Coronary artery (tissue), 2 donors: ENCODE measurements around the gene LRSAM1.

Experiments used
- DNase-seq: peaks from one replicate; pipeline ENCODE4 v3.0.0-alpha.2; 2017; ENCODE audit warnings: low spot score
- H3K27ac ChIP-seq, 2 donors: fragments of 200-600 bp; sonication (generic); one replicate each; pipeline ENCODE4 v1.5.1; 2016 to 2019
- H3K4me3 ChIP-seq: fragments of 200-600 bp; sonication (generic); 2 replicates; pipeline ENCODE4 v1.5.1; 2016; ENCODE audit warnings: mild to moderate bottlenecking, moderate library complexity
- TF ChIP-seq, protein P1 (sequence below): fragments of 200-600 bp; sonication (generic); IDR thresholded peaks from one replicate; pipeline ENCODE4 v1.5.1; 2019; ENCODE audit warnings: antibody characterized with exemption

The LRSAM1 gene

DNA sequence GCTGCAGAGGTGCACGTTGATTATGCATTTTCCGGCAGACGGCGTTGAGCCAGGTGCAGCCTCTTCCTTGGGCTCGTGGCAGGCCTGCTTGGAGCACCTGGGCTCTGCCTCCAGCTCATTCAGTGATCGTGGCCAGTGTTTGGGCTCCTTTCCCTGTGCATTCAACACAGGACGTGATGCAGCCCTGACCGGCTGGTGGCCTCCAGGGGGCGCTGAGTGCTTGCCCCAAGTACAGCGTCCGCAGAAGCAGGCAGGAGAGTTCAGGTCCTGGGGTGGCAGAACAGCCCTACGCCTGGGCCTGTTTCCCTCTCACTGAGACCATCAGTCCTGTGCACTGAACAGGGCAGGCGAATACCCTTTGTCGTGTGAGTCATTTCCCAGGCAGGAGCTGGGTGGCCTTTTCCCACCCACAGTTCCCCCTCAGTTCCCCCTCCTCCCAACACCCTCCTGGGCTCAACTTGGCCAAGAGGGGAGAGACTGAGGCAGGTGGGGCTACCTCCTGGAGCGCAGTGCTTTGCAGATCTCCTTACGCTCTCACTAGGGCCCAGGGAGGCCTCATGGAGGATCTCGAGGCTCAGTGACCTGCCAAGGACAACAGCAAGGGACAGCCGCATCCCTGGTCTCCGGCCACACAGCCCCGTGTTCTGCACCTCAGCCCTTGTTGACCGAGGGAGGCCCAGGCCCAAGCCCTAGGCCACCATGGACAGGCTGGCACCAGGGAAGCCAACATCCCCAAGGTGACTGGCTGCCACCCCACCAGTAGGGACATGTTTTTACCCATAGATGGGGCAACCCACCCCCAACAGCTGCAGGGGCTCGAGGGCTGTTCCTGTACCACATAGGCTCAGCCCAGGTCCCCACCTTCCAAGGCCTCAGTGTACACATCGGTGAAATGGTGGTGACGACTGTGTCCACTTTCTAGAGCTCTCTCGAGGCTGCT, 52.9 kb downstream of the LRSAM1 start:
- TF ChIP-seq, protein P1, sequence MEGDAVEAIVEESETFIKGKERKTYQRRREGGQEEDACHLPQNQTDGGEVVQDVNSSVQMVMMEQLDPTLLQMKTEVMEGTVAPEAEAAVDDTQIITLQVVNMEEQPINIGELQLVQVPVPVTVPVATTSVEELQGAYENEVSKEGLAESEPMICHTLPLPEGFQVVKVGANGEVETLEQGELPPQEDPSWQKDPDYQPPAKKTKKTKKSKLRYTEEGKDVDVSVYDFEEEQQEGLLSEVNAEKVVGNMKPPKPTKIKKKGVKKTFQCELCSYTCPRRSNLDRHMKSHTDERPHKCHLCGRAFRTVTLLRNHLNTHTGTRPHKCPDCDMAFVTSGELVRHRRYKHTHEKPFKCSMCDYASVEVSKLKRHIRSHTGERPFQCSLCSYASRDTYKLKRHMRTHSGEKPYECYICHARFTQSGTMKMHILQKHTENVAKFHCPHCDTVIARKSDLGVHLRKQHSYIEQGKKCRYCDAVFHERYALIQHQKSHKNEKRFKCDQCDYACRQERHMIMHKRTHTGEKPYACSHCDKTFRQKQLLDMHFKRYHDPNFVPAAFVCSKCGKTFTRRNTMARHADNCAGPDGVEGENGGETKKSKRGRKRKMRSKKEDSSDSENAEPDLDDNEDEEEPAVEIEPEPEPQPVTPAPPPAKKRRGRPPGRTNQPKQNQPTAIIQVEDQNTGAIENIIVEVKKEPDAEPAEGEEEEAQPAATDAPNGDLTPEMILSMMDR: peak; percentile 88
- DNase-seq: no peak
- no peak overlapping the region for H3K4me3 ChIP-seq
- H3K27ac ChIP-seq: peak overlapping the region in 1 of 2 donors; percentile 72

DNA sequence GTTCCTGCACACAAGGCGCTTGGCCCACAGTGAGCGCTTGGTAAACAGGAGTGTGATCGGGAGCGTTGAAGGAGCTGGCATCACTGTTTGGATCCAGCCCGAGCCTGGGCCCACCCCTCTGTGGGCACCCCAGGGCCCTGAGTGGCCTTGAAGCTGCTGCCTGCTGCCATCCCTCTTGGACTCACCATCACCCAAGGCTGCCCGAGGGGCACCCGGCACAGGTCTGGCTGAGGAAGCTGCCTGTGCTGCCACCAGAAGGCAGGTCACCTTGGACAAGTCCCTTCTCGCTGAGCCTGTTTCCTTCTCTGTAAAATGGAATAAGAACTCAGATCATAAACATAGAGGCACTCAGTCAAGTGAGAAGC, 53.6 kb downstream of the LRSAM1 start:
- no peak for DNase-seq
- Histone ChIP-seq H3K27ac (peak overlapping the region in 1 of 2 donors; percentile 72), H3K4me3 (no peak overlapping the region)
- TF ChIP-seq, protein P1: no peak

DNA sequence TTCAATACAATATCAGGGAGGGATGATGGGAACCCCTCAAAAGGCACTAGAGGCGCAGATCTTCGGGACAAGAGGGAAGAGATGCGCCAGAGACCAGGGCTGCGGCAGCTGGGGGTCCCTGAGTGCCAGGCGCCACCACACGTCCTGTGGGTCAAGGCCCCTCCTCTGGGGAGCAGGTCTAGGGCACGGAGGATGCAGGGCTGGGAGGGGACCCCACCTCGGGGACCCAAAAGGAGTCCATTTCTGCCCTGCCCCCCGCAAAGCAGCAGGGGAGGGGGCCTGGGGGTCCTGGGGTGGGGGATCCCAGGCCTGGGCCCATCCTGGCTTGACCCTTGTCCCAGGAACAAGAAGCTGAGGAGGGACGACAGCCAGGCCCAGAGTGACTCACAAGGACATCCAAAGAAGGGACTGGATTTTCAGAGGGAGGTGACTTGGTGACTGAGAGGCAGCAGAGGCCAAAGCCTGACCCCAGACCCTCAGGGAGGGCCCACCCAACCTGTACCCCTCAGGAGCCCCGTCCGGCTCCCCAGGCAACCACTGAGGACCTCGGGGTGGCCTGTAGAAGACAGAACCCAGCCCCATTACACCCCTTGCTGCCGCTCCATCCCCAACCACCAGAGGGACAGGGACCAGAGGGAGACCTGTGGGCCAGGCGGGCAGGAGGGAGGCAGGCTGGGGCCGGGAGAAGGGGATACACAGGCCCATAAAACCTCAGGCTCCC, 54.2 kb downstream of the LRSAM1 start:
- Histone ChIP-seq H3K4me3 (no peak overlapping the region), H3K27ac (peak overlapping the region; percentile 12 to 78)
- DNase-seq: no peak
- TF ChIP-seq, protein P1: peak; percentile 34

DNA sequence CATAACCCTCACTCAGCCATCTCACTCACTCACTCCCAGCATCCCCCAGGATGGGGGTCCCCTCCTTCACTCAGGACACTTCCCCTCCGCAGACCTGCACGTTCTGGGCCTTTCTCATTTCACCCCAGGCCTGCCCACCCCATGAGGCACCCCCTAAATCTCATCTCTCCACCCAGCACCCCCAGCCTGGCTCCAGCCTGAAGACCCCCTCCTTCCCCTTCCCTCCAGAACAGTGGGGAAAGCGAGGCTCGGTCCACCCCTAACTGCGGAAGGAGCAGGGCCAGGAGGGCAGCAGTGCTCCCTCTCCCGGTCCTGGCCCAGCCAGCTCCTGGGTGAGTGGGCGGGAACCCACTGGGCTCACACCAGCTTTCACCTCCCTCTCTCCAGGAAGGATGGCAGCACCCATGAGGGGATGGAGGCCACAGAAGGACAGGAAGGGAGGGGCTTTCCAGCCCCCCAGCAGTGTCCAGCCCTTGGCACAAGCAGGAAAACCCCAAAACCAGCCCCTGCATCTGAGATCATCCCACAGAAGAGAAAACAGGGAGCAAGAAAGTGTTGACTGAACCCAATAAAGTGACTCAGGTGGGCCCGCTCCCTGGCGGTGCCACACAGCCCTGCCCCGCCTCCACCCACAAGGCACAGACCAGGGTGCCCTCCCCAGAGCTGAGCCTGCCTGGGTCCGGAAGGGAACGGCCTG, 55.0 kb downstream of the LRSAM1 start:
- H3K27ac ChIP-seq: peak overlapping the region; percentile 12 to 78

DNA sequence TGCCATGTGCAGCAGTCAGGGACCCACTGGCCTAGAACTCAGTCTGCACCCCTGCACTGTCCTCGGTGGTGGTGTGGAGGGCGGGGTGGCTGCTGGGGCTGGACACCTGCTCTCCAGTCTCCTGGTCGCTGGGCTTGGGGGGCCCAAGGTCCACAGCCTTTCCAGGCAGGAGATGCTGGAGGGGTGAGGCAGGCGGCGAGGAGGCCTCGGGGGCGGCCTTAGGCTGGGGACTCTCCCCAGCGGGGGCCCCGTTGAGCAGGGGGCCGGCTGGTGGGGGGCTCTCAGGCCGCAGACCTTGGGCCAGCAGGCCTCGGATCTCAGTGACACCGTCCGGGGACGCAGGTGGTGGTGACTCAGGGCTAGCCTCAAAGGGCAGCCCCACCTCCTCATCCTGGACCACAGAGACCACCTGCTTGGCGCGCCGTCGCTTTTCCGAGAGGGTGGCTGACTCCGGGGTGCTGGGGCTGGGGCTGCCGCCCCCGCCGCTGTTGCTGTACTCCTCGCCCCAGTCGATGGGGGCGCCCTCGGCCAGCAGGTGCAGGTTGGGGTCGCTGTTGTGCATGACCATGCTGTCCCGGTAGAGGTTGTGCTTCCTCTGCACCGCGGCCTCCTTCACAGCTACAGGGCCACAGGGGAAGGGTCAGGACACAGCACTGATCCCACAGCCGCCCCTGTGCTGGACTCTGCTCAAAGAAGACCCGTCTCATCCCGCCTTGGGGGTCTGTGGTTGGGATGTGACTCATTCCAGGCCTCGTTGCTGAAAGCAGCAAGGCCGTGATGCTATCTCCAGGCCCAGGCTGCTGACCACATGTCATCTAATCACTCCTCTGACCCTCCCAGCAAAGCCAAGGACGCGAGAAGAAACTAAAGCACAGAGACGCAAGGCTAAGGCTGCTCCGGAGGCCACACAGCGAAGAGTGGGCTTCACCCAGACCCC, 55.8 kb downstream of the LRSAM1 start:
- DNase-seq: no peak
- H3K4me3 ChIP-seq: no peak overlapping the region
- TF ChIP-seq, protein P1: no peak
- peak overlapping the region in 1 of 2 donors; percentile 78 for H3K27ac ChIP-seq

More for the DNA sequence above, 55.0 kb downstream of the LRSAM1 start:
- no peak for DNase-seq
- no peak overlapping the region for H3K4me3 ChIP-seq
- TF ChIP-seq, protein P1: no peak
